Epidermal melanocyte (primary cell): ENCODE measurements around the gene GLT8D1.
"Not testable (repeated sequence)": the region's sequence is repeated elsewhere in the genome, so short reads cannot be mapped to it uniquely, and the experiment has no call there.

Source experiments
- DNase-seq: peaks from one replicate; pipeline ENCODE4 v3.0.0; 2011; ENCODE audit warnings: low spot score; ENCODE audit not compliant: insufficient read length

The GLT8D1 gene

GRCh38 chr3:52705688-52706686, at the start of gene GLT8D1, which contains the start of gene SPCS1:
TSS of gene GLT8D1 (minus strand) at chr3:52705791. CDS start at chr3:52700460, 5,331 bp downstream.
TSS of gene SPCS1 (plus strand) at chr3:52706106. CDS start at chr3:52706247, 141 bp downstream.
- peak; percentile 83 for DNase-seq

DNA sequence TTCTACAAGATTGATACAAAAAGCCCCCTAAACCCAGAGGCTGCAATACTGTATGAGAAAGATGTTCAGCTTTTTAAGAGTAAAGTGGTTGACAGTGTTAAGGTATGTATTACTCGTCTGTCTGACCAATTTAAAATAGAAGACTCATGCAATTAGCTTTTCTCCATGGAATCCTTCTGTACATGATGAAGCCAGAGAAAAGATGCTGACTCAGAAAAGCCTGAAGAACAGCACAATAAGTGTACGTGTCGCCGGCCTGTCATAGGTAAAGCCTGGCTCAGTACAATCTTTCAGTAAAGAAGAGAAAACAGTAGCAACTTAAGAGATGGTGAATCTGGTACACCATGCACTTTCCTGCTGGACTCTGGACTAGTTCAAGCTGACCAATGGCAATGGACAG, 48.8 kb upstream of the GLT8D1 start:
- DNase-seq: no peak

GRCh38 chr3:52752045-52752660, 46.6 kb upstream of the GLT8D1 start:
- no peak for DNase-seq

DNA sequence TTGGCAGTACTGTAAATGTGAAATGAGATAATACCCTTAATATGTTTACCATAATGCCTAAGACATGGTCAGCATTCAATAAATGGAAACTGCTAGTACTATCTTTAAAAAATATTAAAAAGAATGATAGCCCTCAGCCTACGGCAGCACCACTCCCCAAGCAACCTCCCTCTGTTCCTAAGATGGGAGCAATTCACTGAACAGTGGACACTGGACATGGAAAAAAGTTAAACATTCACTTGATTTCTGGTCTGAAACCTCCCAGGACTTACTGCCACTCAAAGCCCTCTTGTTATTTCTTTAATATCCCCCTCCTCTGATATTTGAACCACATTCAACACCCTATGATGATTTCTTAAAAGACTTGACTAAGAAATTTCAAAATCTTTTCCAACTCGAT, 38.1 kb upstream of the GLT8D1 start:
- DNase-seq: no peak

GRCh38 chr3:52743152-52743551, 37.6 kb upstream of the GLT8D1 start:
- no peak for DNase-seq

GRCh38 chr3:52742418-52743041, 36.9 kb upstream of the GLT8D1 start:
- peak; percentile 21 for DNase-seq

DNA sequence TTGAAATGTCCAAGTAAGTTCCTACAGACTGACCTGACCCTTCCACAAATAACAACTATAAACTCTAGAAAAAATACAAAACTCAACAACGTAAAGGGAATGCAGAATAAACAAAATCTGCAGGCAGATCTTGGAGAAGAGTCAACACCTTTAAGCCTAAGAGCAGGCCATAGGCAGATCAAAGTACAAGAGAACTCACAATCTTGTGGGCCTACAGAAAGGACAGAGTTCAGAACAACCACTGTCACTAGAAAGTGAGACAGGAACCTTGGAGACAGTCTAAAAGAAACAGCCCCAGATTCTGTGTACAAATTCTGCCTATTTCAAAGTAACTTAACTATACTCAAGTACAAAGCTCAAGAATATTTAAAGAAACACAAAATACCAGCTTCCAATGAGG, 34.1 kb upstream of the GLT8D1 start:
- no peak for DNase-seq

GRCh38 chr3:52733256-52733891, 27.8 kb upstream of the GLT8D1 start:
- DNase-seq: no peak

DNA sequence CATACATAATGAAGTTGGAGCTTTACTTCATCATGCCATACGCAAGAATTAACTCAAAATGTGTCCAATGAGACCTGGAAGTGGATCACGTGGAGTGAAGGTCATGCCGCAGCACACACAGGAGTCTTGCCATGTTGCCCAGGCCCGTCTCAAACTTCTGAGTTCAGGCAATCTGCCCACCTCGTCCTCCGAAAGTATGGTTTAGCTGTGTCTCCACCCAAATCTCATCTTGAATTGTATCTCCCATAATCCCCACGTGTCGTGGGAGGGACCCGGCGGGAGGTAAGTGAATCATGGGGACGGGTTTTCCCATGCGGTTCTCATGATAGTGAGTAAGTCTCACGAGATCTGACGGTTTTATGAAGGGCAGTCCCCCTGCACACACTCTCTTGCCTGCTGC, 26.0 kb upstream of the GLT8D1 start:
- DNase-seq: no peak

- DNase-seq: no peak
Measured at GRCh38 chr3:52730681-52731080, 25.1 kb upstream of the GLT8D1 start.

DNA sequence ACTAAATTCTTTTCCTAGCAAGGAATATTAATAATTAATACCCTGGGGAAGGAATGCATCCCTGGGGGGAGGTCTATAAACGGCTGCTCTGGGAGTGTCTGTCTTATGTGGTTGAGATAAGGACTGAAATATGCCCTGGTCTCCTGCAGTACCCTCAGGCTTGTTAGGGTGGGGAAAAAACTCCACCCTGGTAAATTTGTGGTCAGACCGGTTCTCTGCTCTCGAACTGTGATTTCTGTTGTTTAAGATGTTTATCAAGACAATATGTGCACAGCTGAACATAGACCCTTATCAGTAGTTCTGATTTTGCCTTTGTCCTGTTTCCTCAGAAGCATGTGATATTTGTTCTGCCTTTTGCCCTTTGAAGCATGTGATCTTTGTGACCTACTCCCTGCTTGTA, 23.2 kb upstream of the GLT8D1 start:
- DNase-seq: not testable (repeated sequence)

- DNase-seq: no peak
Measured at GRCh38 chr3:52724511-52724910, 18.9 kb upstream of the GLT8D1 start.

GRCh38 chr3:52723935-52724334, 18.3 kb upstream of the GLT8D1 start:
- no peak for DNase-seq

- DNase-seq: no peak
Measured at GRCh38 chr3:52722491-52722890, 16.9 kb upstream of the GLT8D1 start.

- no peak for DNase-seq
Measured at GRCh38 chr3:52721730-52722008, 16.1 kb upstream of the GLT8D1 start.

DNA sequence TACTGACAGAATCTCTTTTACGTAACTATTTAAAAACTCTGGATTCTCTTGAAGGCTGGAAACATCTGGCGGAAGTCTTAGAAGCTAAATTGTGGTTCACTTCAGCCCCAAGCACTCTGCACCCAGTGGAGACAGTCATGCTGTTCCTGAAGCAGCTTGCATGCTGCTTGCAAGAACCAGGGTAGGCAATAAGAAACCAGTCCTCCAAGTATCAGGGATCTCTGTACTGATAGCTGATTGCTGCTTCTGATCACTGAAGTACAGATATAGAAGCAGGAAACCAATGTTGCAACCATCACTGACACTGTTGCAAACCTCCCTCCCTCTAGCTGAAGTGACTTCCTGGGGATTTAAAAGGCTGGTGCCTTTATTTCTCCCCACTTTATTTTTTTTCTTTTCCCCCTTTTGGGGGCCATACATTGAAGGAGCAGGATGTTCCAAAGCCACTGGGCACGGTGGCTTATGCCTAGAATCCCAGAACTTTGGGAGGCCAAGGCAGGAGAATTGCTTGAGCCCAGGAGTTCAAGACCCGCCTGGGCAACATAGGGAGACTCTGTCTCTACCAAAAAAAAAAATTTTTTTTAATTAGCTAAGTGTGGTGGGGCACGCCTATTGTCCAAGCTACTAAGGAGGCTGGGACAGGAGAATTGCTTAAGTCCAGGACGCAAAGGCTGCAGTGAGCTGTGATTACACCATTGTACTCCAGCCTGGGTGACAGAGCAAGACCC, 15.6 kb upstream of the GLT8D1 start:
- DNase-seq: no peak

DNA sequence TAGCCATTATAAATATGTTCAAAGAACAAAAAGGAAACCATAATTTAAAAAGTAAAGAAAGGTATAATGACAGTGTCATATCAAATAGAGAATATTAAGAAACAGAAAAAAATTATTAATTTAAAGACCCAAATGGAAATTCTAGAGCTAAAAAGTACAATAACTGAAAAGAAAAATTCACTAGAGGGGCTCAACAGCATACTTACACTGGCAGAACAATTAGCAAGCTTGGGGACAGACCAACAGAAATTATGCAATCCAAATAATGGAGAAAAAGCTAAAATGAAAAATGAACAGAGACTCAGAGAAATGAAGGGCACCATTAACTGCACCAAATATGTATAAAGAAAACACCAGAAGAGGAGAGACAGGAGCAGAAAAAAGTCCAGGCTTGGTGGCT, 14.0 kb upstream of the GLT8D1 start:
- no peak for DNase-seq

- DNase-seq: no peak
Measured at GRCh38 chr3:52715714-52716305, 10.2 kb upstream of the GLT8D1 start.

- DNase-seq: no peak
Measured at GRCh38 chr3:52714335-52715302, 9.0 kb upstream of the GLT8D1 start.
